NCI-H1417 (cell line): ENCODE data around the gene TSNAXIP1.
"Not testable (repeated sequence)": the region's sequence is repeated elsewhere in the genome, so short reads cannot be mapped to it uniquely, and the experiment has no call there.

Experiments
- DNase-seq, 3 experiments: peaks; one replicate each; lab custom pipeline; 2025; lab: John Stamatoyannopoulos, UW

Gene TSNAXIP1

GRCh38 chr16:67833415-67834241 is 26.9 kb downstream of the TSNAXIP1 start:
- DNase-seq: peak; percentile 86 to 92 (median 88)

DNA sequence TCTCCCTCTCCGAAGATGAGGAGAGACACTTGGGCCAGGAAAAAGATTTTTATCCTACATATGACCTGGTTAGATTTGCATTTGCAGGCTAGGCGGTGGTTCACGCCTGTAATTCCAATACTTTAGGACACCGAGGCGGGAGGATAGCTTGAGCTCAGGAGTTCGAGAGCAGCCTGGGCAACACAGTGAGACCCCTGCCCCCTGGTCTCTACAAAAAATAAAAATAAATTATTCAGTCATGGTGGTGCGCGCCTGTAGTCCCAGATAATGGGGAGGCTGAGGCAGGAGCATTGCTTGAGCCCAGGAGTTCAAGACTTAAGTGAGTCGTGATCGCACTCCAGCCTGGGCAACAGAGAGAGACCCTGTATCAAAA is 27.5 kb downstream of the TSNAXIP1 start:
- no peak for DNase-seq

DNA sequence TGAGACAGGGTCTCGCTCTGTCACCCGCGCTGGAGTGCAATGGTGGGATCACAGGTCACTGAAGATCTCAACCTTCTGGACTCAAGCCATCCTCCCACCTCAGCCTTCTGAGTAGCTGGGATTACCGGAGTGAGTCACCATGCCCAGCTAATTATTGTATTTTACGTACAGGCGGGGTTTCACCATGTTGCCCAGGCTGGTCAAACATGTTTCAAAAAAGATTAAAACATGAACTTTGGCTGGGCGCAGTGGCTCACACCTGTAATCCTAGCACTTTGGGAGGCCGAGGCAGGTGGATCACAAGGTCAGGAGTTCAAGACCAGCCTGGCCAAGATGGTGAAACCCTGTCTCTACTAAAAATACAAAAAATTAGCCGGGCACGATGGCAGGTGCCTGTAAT is 30.5 kb downstream of the TSNAXIP1 start:
- not testable (repeated sequence) for DNase-seq

DNA sequence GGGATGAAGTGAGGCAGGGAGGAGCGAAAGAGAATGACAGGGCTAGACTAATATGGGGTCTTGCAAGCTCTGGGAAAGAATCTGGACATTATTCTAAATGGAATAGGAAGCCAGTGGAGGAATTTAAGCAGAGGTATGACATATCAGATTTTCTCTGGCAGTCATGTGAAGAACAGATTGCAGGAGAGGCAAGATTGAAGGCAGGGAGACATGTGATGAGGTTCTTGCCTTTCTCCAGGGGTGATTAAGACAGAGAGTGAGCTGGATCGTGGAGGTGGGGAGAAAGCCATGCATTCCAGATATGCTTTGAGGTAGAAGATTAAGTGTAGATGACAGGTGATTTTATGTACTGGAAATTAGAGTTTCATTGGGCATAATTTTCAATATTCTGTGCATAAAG is 31.1 kb downstream of the TSNAXIP1 start:
- DNase-seq: no peak

- no peak for DNase-seq
Measured at GRCh38 chr16:67841198-67841815, 34.6 kb downstream of the TSNAXIP1 start.

DNA sequence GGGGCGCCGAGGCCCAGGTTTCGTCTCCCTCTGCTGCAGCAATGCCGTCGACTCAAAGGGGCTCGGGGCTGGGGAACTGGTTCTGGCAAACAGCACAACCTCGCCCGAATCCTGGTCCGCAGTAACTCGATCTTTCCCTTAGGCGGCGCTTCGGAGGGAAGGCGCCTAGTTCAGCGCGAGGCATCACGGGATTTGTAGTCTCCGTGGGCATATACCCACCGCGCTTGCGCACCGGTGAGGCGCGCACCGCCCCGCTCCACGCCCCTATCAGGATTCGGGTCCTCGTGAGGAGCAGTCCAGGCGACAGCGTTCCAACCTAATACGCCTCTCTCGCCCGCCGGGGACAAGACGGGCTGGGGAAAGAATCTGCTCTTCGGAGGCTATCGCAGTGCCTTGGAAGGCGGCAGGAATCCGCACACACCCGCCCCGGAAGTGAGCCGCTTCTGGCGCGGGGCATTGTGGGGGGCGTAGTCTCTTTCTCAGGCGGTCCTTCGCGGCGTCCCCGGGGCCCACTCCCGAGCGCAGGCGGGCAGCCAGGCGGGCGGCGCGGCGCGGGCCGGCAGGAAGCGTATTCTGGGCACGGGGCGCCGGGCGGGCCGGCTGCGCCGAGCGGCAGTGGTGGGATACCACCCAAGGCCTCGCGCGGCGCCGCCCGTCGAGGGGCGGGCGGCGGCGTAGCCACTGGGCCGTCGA is 35.3 kb downstream of the TSNAXIP1 start, which contains the start of gene THAP11:
Gene THAP11, plus strand, starts transcription at position 505 of the 693 bp plus-strand sequence. CDS start 235 bp downstream, outside the sequence.
- peak; percentile 95 to 97 (median 96) for DNase-seq

GRCh38 chr16:67842509-67843342 is 36.0 kb downstream of the TSNAXIP1 start:
- peak; percentile 39 to 88 (median 73) for DNase-seq

- no peak for DNase-seq
Measured at GRCh38 chr16:67843343-67843765, 36.7 kb downstream of the TSNAXIP1 start.

DNA sequence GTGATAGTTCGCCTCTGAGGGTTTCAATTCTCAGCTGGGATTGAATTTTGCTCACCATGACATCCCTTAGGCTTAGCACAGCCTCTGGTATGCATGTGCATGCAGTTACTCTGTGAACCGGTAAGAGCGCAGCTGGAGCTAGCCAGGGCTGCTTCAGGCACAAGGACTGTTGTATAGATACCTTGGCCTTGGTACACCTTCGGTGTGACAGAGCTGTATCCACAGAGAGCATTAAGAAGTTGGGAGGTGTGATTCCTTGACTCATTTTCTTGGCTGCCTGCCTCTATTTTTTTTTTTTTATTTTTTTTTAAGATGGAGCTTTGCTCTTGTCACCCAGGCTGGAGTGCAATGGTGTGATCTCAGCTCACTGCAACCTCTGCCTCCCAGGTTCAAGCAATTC is 37.8 kb downstream of the TSNAXIP1 start:
- DNase-seq: no peak

DNA sequence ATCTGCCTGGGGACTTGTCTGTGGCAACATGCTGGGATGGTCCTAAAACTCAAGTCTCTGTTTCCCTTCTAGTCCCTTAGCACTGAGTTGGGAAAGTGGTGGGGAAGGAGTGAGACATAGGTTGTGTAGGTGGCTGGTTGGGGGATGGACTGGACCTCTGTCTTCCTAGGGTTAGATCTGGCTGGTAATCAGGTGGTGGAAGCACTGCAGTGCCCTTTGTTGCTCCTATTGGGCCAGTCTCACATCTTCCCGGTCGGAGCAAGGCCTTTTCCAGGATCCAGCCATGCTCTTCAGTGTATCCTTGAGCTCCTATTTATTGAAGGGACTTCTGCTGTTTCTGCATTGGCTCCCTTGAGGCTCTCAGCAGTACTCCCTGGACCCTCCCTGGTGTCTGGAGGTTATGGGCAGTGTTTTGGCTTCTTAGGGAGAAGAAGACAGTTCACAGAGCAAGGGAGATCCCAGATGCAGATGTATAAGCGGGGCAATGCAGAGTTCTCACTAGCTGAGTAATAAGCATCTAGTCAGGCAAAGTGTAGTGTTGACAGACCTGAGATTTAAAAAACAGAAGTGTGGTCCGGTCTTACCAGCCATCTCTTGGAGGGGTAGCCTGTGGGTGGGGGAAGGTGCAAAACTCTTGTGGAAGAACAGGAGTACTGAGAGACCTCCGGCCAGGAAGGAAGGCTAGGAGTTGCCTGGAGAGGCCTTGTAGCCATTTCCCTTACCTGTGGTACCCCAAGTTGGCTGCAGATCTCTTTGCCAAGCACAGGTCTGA is 38.8 kb downstream of the TSNAXIP1 start:
- no peak for DNase-seq

DNA sequence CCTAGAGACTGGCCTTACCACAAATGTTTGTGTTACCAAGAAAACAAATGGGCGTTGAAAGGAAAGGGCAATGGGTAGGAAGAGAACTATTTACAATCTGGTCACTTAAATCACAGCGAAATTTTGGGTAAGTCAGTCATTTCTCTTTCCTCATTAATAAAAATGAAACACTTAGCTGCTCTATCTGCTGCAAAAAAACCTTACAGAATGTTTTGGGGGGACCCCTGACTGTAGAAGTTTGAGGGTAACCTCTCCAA is 39.3 kb downstream of the TSNAXIP1 start:
- DNase-seq: no peak

DNA sequence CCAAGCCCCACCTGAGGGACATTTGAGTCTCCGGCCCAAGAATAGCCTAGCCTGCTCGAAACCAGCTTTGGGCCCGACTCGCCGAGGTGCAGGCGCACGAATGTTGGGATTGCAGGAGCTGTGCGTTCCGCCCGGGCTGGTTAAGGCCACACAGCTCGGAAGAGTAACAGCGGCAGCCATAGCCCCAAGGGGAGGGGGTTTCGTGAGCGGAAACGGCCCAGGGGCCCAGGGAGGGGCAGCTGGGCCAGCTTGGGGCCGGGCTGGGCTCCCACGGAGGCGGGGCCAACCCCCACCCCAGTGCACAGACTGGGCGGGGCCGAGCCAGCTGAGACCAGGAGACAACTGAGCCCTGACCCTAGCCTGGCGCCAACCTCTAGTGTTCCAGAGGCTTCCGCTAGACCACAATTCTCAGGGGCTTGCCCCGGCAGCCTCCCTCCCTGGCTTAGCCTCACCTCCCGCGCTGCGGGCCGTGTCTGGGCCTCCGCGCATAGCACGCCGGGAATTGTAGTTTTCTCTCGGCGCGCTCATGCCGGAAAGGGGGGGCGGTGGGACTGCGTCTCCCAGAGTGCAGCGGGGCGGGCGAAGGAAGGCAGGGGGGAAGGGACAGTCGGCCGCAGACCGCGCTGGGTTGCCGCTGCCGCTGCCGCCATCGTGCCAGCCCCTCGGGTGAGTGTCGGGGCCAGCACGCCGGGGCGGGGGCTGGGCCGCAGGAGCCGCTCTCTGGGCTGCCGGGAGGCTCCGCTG is 39.8 kb downstream of the TSNAXIP1 start, which contains the start of gene NUTF2:
Gene NUTF2, plus strand, starts transcription at position 614 of the 744 bp plus-strand sequence. CDS start 18,198 bp downstream, outside the sequence.
- peak; percentile 89 to 97 (median 96) for DNase-seq

DNA sequence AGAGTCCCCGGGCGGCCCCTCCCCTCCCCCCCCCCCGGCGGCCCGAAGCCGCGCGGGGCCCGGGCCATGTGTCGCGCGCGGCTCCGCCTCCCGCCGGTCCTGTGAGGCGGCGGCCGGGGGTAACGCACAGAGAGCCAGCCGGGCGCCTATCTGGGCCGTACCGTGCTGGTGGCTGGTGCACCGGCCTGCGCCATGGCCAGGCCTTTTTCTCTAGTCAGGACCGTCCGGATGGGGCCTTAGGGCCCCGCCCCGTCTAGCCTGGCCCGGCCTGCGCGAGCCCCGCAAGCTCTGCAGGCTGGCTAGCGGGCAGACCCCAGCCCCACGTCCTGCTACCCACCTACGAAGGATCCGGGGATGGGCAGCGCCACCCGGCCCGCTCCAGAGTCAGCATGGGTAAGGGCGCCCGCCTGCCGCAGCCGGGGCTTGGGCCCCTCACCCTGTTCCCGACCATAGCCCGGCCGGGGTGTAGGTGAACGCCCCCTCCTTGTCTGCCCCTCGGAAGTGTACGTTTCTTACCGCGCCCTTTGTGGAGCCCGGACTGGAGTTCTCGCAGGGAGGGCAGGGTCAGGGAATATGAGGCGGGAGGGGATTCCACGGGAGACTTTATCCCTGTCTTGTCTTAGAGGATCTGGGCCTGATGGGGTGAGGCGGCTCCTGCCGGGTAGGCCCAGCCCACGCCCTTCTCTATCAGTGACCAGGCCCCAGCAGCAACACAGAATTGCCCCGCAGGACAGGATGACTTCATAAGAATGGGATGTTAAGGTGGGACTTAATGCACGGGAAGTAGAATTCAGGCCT is 40.6 kb downstream of the TSNAXIP1 start, which contains the start of gene CENPT:
Gene CENPT, minus strand, starts transcription at position 630 of the 798 bp plus-strand sequence. CDS start 13,834 bp downstream, outside the sequence.
- peak in 2 of 3 experiments; percentile 48 to 52 for DNase-seq

GRCh38 chr16:67848118-67848517 is 41.4 kb downstream of the TSNAXIP1 start:
- DNase-seq: no peak

DNA sequence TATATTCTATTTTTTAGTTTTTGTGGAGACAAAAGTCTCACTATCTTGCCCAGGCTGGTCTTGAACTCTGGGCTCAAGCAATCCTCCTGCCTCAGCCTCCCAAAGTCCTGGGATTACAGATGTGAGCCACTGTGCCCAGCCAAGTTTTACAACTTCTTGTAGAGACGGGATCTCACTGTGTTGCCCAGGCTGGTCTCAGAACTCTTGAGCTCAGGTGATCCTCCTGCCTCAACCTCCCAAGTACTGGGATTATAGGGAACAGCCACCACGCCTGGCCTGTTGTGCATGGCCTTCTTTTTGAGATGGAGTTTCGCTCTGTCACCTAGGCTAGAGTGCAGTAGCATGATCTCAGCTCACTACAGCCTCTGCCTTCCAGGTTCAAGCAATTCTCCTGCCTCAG is 47.0 kb downstream of the TSNAXIP1 start:
- no peak for DNase-seq

DNA sequence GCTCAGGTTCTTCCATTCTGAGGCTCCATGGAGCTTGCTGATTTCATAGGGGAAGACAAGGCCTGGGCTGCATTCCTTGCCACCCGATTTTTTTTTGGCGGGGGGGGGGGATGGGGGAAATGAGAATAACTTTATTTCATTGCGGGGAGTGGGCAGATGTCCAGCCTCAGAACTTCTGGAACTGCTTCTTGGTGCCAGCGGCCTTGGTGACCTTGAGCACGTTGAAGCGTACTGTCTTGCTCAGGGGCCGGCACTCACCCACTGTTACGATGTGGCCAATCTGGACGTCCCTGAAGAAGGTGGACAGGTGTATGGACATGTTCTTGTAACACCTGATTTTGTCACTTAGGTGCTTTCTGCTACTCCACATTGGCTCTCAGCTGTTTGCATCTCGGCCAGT is 49.1 kb downstream of the TSNAXIP1 start:
- no peak for DNase-seq

GRCh38 chr16:67856927-67857546 is 50.3 kb downstream of the TSNAXIP1 start:
- DNase-seq: no peak

DNA sequence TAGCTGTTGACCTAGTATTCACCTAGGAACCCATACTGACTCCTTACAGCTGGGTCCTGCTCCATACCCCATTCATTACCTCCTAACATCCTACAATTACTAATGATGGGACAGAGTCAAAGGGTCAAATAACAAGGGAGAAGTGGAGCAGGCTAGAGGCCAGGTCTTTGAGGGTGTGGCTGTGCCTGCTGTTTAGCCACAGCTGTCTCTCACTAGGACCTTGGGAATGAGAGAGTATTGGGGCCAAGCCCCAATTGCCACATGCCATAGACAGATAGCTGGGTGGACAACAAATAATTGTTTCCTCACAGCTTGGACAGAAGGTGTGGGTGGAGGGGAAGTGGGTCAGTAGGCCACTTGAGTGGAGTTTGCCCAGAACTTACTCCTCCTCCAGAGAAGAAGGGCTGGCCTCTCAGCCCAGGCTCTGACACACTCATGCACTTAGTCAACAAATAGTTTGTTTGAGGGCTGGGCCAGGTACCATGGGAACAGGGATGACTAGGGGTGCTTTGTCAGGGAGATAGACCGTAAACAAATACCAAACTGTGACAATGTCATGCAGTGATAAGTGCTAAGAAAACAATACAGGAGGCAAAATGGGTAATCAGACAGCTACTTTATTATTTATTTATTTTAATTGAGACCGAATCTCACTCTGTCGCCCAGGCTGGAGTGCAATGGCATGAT is 51.0 kb downstream of the TSNAXIP1 start:
- peak; percentile 12 to 95 (median 83) for DNase-seq
